Activated T-cell treated with anti-CD3 and anti-CD28 coated beads, Interleukin-2, amount 50 U/mL, for 72 hours (primary cell): Measurements from ENCODE around the gene NDRG2. TPM values are rescaled to one million over a fixed set of nuclear protein-coding genes. Genes with fewer than 3 reads are reported as not detected.

Experiments used
- ATAC-seq, 2 donors: fragments of 150-1000 bp; cut with Tn5 transposase; replicated peaks in 1 of 2; 2 replicates each; pipeline ENCODE4 v1.10.0; 2021; ENCODE audit warnings: moderate library complexity in 2 of 2, mild to moderate bottlenecking in 1 of 2
- DNase-seq, 2 donors: peaks; one replicate each; pipeline ENCODE4 v3.0.0; 2021 to 2022; ENCODE audit warnings: mixed read lengths in 1 of 2
- H3K27ac Mint-ChIP-seq: one replicate; pipeline ENCODE4 v1.8.0; 2022; ENCODE audit warnings: mild to moderate bottlenecking, moderate library complexity, mixed read lengths
- H3K27me3 Mint-ChIP-seq: one replicate; pipeline ENCODE4 v1.8.0; 2022; ENCODE audit warnings: low read depth, mixed read lengths
- H3K36me3 Mint-ChIP-seq, 2 donors: one replicate each; pipeline ENCODE4 v1.8.0; 2022; ENCODE audit warnings: mixed read lengths in 2 of 2, mild to moderate bottlenecking in 1 of 2; ENCODE audit not compliant: insufficient read depth in 2 of 2
- H3K4me1 Mint-ChIP-seq: one replicate; pipeline ENCODE4 v1.8.0; 2022; ENCODE audit warnings: low read depth, mixed read lengths
- H3K4me3 Mint-ChIP-seq, 2 donors: one replicate each; pipeline ENCODE4 v1.8.0; 2022; ENCODE audit warnings: mild to moderate bottlenecking in 2 of 2, mixed read lengths in 2 of 2, moderate library complexity in 2 of 2
- H3K9me3 Mint-ChIP-seq, 2 donors: one replicate each; pipeline ENCODE4 v1.8.0; 2022; ENCODE audit warnings: mixed read lengths in 2 of 2
- total RNA-seq, 2 donors: library from RNA; stranded (reverse); gene quantifications; one replicate each; pipeline ENCODE4 v1.2.3, GENCODE V29; 2022

The NDRG2 gene
- total RNA-seq, 2 donors from 2014 or later: 4.0 to 6.3 TPM

GRCh38 chr14:21036751-21037150, 11.9 kb upstream of the NDRG2 start:
- Mint-ChIP-seq H3K27me3 (no peaks in the 10 kb centered on the region), H3K4me1 (no peaks in the 10 kb centered on the region), H3K9me3 (no peaks in the 10 kb centered on the region), H3K4me3 (no peak overlapping the region), H3K36me3 (no peaks in the 10 kb centered on the region), H3K27ac (no peak overlapping the region)
- ATAC-seq: peak in 1 of 2 donors; percentile 33
- no peak for DNase-seq

- no peak within 1 kb of the TSS for H3K27ac Mint-ChIP-seq
- H3K36me3 Mint-ChIP-seq: no peaks in the 10 kb centered on the region
- no peaks in the 10 kb centered on the region for H3K9me3 Mint-ChIP-seq
- H3K27me3 Mint-ChIP-seq: no peaks in the 10 kb centered on the region
- no peak for DNase-seq
- no peak within 1 kb of the TSS for H3K4me3 Mint-ChIP-seq
- no peak for ATAC-seq
- H3K4me1 Mint-ChIP-seq: no peaks in the 10 kb centered on the region
Observed at GRCh38 chr14:21034707-21035106, 9.8 kb upstream of the NDRG2 start, which contains the start of gene RNASE13. RNASE13 (minus strand) TSS chr14:21034807; CDS start chr14:21034288, 519 bp downstream.

- H3K4me1 Mint-ChIP-seq: no peaks in the 10 kb centered on the region
- no peak overlapping the region for H3K27ac Mint-ChIP-seq
- H3K9me3 Mint-ChIP-seq: no peaks in the 10 kb centered on the region
- H3K4me3 Mint-ChIP-seq: no peak overlapping the region
- H3K36me3 Mint-ChIP-seq: no peaks in the 10 kb centered on the region
- DNase-seq (no peak), ATAC-seq (no peak)
- no peaks in the 10 kb centered on the region for H3K27me3 Mint-ChIP-seq
Observed at GRCh38 chr14:21033133-21033698, 8.4 kb upstream of the NDRG2 start.

GRCh38 chr14:21032326-21033132, 7.7 kb upstream of the NDRG2 start:
- no peaks in the 10 kb centered on the region for H3K4me1 Mint-ChIP-seq
- no peaks in the 10 kb centered on the region for H3K27me3 Mint-ChIP-seq
- DNase-seq (no peak), ATAC-seq (no peak)
- H3K9me3 Mint-ChIP-seq: no peaks in the 10 kb centered on the region
- H3K4me3 Mint-ChIP-seq: no peak overlapping the region
- H3K36me3 Mint-ChIP-seq: no peaks in the 10 kb centered on the region
- H3K27ac Mint-ChIP-seq: no peak overlapping the region

- Mint-ChIP-seq H3K27me3 (no peaks in the 10 kb centered on the region), H3K36me3 (no peaks in the 10 kb centered on the region), H3K27ac (no peak overlapping the region), H3K9me3 (no peaks in the 10 kb centered on the region), H3K4me1 (no peaks in the 10 kb centered on the region), H3K4me3 (no peak overlapping the region)
- no peak for ATAC-seq
- no peak for DNase-seq
Observed at GRCh38 chr14:21030531-21030930, 5.7 kb upstream of the NDRG2 start.

- Mint-ChIP-seq H3K36me3 (no peaks in the 10 kb centered on the region), H3K27ac (no peak within 1 kb of the TSS), H3K9me3 (no peaks in the 10 kb centered on the region), H3K27me3 (no peaks in the 10 kb centered on the region), H3K4me1 (no peaks in the 10 kb centered on the region), H3K4me3 (no peak within 1 kb of the TSS)
- ATAC-seq: no peak
- DNase-seq: no peak
Observed at GRCh38 chr14:21029917-21030316, 5.1 kb upstream of the NDRG2 start, which contains the start of gene TPPP2. TPPP2 (plus strand) TSS chr14:21030217; CDS start chr14:21030582, 365 bp downstream.

GRCh38 chr14:21026988-21027315, 2.1 kb upstream of the NDRG2 start:
- peaks cover 10% of the 10 kb centered on the region for H3K4me1 Mint-ChIP-seq

GRCh38 chr14:21026274-21026987, 1.6 kb upstream of the NDRG2 start:
- H3K4me1 Mint-ChIP-seq: peaks cover 10% of the 10 kb centered on the region
- DNase-seq (no peak), ATAC-seq (no peak)
- H3K27me3 Mint-ChIP-seq: peaks cover 19% of the 10 kb centered on the region
- H3K27ac Mint-ChIP-seq: no peak overlapping the region
- no peaks in the 10 kb centered on the region for H3K36me3 Mint-ChIP-seq
- no peak overlapping the region for H3K4me3 Mint-ChIP-seq
- H3K9me3 Mint-ChIP-seq: no peaks in the 10 kb centered on the region

More at GRCh38 chr14:21026988-21027315, 2.1 kb upstream of the NDRG2 start:
- H3K27ac Mint-ChIP-seq: no peak overlapping the region
- no peak for ATAC-seq
- H3K4me3 Mint-ChIP-seq: no peak overlapping the region
- H3K36me3 Mint-ChIP-seq: no peaks in the 10 kb centered on the region
- DNase-seq: no peak
- H3K9me3 Mint-ChIP-seq: no peaks in the 10 kb centered on the region
- peaks cover 19% of the 10 kb centered on the region for H3K27me3 Mint-ChIP-seq

- Mint-ChIP-seq H3K27ac (no peak overlapping the region), H3K9me3 (no peaks in the 10 kb centered on the region), H3K4me1 (peaks cover 10% of the 10 kb centered on the region), H3K4me3 (peak overlapping the region; percentile 62 to 85), H3K27me3 (peaks cover 19% of the 10 kb centered on the region), H3K36me3 (no peaks in the 10 kb centered on the region)
- ATAC-seq (peak in 1 of 2 donors; percentile 6), DNase-seq (no peak)
Observed at GRCh38 chr14:21025371-21026273, 761 bp upstream of the NDRG2 start.

- peaks cover 19% of the 10 kb centered on the region for H3K27me3 Mint-ChIP-seq
- DNase-seq (peak; percentile 16 to 22), ATAC-seq (peak in 1 of 2 donors; percentile 29)
- peaks cover 10% of the 10 kb centered on the region for H3K4me1 Mint-ChIP-seq
- H3K27ac Mint-ChIP-seq: no peak overlapping the region
- peak overlapping the region; percentile 85 to 89 for H3K4me3 Mint-ChIP-seq
- H3K9me3 Mint-ChIP-seq: no peaks in the 10 kb centered on the region
- no peaks in the 10 kb centered on the region for H3K36me3 Mint-ChIP-seq
Observed at GRCh38 chr14:21023817-21024584, 860 bp downstream of the NDRG2 start.

- Mint-ChIP-seq H3K4me1 (peaks cover 10% of the 10 kb centered on the region), H3K27ac (no peak overlapping the region), H3K9me3 (no peaks in the 10 kb centered on the region), H3K36me3 (no peaks in the 10 kb centered on the region), H3K4me3 (no peak overlapping the region), H3K27me3 (peaks cover 19% of the 10 kb centered on the region)
- ATAC-seq (no peak), DNase-seq (no peak)
Observed at GRCh38 chr14:21023174-21023573, 1.7 kb downstream of the NDRG2 start.

- DNase-seq (no peak), ATAC-seq (no peak)
- Mint-ChIP-seq H3K36me3 (no peaks in the 10 kb centered on the region), H3K27me3 (peaks cover 19% of the 10 kb centered on the region), H3K4me3 (peak overlapping the region in 1 of 2 donors; percentile 0), H3K4me1 (peaks cover 10% of the 10 kb centered on the region), H3K9me3 (no peaks in the 10 kb centered on the region), H3K27ac (no peak overlapping the region)
Observed at GRCh38 chr14:21022686-21023085, 2.2 kb downstream of the NDRG2 start.
